CD4-positive, alpha-beta T cell treated with Interleukin-4 for 4 hours (primary cell): ENCODE data around the gene RAP1GAP2.
"Not testable (repeated sequence)": the region's sequence is repeated elsewhere in the genome, so short reads cannot be mapped to it uniquely, and the experiment has no call there.

Experiments used
- DNase-seq: peaks from one replicate; pipeline ENCODE4 v3.0.0-alpha.2; 2020

The RAP1GAP2 gene

DNA sequence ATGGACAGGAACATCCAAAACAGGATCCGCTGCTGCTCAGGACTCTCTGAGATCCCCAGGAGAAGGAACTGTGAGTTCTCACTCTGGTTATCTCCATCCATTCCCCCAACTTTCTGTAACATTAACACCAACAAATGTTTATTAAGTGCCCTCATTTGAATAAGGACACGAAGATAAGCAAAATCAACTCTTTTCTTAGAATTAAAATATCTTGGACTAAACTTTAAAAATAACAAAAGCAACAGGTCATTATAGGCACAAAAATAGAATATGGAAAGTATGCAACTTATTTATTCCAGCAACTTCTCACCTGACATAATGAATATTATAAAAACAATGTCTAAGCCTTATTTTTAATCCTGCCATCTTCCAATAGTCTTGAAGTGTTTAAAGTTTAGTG, 267.3 kb downstream of the RAP1GAP2 start, which contains the start of gene OR1D5:
Gene OR1D5, minus strand, starts transcription at position 101 of the 400 bp plus-strand sequence. Its CDS starts 0 bp downstream, at position 101.
- DNase-seq: not testable (repeated sequence)

DNA sequence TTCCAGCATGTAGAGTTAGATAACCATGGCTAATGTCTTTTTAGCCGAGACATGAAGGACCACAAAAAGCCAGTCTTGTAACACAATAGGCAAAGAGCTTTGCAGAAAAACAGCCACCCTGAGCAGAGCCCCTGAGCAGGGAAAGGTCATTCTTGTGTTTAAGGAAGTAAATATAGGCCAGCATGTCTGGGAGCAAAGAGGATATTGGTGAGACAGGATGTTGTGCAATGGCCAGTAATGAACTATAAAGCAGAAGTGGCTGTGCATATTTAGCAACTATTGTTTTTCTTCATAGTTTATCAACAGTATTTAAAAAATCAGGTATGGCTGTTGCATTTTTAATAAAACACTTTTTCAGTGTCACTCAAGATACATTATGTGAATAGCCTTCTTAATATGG, 269.0 kb downstream of the RAP1GAP2 start:
- DNase-seq: not testable (repeated sequence)

DNA sequence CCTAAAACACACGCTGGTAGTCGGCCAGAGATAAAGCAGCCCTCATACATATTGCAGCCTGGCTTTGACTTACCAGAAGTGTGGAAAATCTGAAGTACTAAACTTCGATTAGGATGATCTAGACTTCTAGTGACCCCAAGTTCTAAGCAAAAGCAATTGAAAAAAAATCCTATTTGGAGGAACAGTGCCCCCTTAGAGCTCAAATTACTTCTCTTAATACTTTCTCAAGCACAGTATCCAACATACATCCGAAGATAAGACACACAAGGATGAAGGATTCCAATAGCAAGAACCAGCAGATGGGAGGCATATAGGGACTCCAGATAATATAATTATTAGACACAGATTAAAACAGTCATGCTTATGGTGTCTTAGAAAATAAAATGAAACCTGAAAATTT, 277.6 kb downstream of the RAP1GAP2 start:
- not testable (repeated sequence) for DNase-seq
